Activated CD4-positive, CD25-positive, alpha-beta regulatory T cell (primary cell): ENCODE measurements around the gene MVB12B.
"Not testable (repeated sequence)": the region's sequence is repeated elsewhere in the genome, so short reads cannot be mapped to it uniquely, and the experiment has no call there.

Experiments
- DNase-seq, 4 experiments: peaks; one replicate each; lab custom pipeline; 2025; lab: John Stamatoyannopoulos, UW

Gene MVB12B

GRCh38 chr9:126474206-126474765 lies 147.7 kb downstream of the MVB12B start:
- no peak for DNase-seq

- DNase-seq, result no peak
These were observed 148.3 kb downstream of the MVB12B start for GRCh38 chr9:126474786-126475485.

- DNase-seq, result no peak
These were observed 149.4 kb downstream of the MVB12B start for GRCh38 chr9:126475933-126476555.

DNA sequence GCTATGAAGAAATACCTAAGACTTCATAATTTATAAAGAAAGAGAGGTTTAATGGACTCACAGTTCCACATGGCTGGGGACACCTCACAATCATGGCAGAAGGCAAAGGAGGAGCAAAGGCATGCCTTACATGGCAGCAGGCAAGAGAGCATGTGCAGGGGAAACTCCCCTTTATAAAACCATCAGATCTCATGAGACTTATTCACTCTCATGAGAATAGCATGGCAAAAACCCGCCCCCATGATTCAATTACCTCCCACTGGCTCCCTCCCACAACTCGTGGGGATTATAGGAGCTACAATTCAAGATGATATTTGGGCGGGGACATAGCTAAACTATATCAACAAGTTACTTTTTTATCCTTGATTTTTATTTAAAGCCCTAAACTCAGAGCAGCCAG lies 150.8 kb downstream of the MVB12B start:
- not testable (repeated sequence) for DNase-seq

DNA sequence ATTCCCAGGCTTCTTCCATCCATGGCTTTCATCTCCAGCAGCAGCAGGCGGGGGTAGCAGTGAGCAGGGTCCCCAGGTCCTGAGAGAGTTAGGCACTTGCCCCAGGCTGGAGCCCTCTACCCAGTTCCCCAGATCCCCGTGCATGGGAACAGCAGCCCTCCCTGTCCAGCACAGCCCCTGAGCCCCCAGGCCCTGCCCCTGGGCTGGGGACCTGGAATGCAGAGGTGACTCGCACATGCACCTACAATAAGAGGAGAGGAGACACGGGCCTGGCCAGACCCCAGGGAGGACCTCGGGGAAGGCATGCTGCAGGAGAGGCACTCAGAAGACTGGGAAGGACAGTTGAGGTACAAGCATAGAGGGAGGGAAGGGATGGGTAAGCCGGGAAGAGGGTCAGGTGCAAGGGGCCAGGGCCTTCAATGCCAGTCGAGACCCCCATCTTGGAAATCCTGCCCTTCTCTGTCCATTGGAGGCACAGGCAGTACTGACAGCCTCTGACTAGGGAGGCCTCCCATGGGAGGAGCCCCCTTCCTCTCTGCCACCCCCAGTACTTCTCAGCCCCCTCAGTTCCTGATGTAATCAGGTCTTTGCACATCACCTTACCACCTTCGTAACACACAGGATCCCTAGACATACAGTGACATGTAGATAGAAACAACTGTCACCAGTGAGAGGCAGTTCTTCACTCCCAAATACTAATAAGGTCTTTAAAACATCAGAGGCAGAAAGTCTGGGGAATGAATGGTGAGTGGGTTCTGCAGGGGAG lies 151.8 kb downstream of the MVB12B start:
- DNase-seq, result no peak

GRCh38 chr9:126479515-126479914 lies 152.9 kb downstream of the MVB12B start:
- no peak for DNase-seq

DNA sequence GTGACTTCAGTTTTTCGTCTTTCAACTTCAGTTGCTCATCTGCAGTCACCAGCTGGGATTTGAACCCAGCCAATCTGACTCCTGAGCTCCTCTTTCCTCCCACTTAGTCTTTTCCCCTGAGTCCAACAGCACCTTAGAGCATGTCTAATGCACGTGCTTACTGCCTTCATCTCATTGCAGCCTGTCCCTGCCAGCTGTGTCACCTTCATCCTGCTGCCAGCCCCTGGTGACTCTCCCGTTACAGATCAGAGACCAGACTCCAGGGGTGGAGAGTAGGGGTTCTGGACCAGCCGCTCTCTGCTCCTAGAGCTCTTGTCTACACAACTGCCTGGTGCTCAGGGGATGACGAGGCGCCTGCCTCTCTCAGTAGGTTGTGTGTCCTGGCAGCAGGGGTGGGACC lies 154.2 kb downstream of the MVB12B start:
- no peak for DNase-seq

DNA sequence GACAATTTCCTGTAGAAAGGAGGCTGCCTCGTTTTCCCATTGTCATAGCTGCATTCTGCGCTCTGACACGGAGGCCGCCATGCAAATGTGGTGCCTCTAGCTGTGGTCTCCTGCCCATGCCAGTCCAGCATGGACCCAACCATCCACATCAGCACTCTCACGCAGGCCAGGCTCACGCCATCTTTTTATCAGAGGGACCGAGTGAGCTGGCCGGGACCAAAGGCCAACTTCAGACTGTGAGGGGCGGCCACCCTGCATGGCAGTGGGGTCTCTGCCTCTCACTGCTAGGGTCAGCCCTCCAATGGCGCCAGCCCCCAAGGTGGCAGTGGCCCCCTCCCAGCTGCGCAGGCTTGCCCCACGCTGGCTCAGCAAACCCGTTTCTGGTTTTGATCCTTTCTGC lies 155.2 kb downstream of the MVB12B start:
- no peak for DNase-seq

GRCh38 chr9:126482361-126483044 lies 155.9 kb downstream of the MVB12B start:
- no peak for DNase-seq

DNA sequence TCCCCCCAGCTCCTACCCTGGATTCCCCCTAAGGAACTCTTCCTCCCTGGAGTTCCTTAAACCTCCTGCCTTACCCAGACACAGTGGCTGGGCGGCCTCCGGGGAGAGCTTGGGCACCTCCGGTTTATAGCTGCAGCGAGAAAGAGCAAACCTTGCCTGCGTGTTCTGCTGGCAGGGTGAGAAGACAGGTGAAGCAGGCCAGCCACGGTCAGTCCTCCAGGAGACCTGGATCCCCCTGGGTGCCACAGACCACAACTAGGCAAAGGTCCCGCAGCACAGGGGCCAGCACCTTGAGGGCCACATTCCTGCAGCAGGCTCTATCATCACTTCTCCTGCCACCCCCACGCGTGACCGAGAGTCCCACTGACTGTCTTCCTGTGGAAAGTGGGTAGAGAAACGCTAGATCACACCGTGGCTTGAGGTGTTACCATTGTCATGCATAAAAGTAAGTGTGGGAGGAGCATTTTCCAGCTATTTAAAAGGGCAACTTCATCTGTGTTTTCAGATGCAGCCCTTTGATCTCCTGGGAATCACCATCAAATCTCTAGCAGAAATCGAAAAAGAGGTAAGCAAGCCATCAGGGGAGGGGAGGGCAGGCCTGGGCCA lies 156.9 kb downstream of the MVB12B start:
- DNase-seq, result no peak

- no peak for DNase-seq
These were observed 159.0 kb downstream of the MVB12B start for GRCh38 chr9:126485662-126486061.

DNA sequence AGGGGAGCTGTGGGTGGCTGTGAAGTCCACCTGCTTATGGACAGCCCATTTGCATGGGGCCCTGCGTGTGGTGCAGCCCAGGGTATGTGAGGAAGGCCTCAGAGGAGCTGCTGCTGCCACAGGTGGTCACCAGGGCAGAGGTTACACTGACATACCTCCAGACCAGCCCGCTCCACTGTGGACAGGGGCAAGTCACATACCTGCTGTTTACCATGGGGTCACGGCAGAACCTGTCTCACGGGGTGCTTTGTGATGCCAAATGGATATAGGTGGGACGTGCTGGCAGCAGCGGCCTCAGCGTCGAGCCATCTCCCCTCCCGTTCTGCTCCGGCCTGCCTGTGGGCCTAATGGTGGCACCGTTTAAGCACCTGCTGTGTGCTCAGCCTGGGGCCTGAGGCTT lies 159.6 kb downstream of the MVB12B start:
- DNase-seq, result no peak

DNA sequence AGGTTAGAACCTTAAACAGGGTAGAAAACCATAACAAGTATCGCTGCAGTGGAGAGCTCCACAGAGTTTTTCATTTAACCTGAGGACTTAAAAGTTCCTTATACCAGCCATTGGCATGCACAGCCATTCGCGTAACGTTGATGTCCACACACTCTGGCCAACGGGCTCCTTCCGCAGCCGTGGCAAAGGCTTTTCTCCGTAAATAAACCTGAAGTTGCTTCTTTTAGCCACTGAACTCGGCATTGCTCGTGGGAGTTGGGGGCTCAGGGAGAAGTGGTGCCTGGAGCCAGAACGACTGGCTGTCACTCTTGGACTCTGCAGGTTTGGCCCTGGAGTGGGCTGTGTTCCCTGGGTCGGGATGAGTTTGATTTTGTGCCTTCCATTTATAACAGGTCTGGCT lies 161.2 kb downstream of the MVB12B start:
- DNase-seq, result no peak

- no peak for DNase-seq
These were observed 161.7 kb downstream of the MVB12B start for GRCh38 chr9:126488310-126488709.

DNA sequence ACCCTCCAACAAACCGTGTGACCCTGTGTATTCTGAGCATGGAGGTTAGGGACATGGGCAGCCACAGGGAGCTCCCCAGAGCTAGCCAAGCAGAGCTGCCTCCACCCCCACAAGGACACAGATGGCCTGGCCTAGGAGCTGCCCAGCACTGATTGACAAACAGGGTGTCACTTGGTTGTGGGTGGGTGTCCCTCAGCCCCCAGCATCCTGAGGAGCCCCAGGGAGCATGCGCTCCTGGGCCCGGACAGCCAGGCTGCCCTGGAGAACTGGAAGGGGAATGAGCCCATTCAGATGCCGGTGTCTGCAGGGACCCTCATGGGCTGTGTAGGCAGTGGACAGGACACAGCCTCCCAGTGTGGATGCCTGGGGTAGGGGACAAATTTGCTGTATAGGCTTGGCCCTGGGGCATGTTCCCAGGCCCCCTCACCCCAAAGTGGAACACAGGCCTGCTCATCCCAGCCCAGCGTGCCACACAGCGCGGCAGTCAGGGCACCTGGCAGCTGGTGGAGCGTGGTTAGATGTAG lies 162.3 kb downstream of the MVB12B start:
- no peak for DNase-seq

DNA sequence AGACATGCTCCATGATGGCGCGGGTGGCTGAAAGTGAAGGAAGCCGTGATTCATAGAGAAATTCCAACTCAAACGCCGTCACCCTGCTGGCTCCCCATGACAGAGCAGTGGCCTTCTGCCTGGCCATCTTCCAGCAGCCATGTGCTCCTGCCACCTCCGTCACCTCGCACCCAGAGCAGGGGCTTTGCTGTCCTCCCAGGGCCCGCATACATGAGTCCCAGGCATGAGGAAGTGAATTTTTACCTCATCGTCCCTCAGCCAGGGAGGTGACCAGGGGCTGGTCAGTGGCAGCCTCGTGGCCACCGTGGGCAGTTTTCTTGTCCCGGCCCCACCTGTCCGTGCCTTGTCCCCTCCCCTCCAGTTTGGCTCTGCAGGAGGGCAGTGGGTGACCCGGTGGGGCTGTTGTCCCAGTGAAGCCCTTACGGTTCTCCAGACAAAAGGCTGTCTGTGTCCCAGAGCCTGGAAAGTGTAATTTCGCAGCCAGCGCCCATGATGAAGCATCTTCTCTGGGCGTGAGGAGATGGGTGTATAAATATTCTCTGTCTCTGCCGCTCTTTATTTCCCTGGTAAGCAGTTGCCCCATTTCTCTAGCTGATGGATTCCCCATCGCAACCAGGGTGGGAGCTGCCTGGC lies 163.1 kb downstream of the MVB12B start:
- no peak for DNase-seq

DNA sequence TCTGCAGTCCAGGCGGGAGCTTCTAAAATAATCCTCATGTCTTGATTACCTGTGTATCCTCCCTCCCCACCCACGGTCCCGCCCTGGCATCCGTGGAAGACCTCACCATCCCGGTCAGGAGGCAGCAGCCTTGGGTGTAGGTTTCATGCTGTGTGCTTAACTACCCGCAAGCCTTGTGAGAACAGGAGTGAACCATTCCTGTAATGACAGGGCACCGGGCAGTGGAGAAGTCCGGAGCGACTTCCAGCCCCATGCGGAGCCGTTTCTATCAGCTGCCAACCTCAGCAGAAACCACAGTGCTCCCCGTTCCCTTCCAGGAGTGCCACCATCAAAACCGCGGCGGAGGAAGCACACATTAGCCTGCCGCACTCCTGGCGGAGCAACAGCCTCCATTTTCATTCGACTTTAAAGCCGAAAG lies 163.6 kb downstream of the MVB12B start:
- no peak for DNase-seq

DNA sequence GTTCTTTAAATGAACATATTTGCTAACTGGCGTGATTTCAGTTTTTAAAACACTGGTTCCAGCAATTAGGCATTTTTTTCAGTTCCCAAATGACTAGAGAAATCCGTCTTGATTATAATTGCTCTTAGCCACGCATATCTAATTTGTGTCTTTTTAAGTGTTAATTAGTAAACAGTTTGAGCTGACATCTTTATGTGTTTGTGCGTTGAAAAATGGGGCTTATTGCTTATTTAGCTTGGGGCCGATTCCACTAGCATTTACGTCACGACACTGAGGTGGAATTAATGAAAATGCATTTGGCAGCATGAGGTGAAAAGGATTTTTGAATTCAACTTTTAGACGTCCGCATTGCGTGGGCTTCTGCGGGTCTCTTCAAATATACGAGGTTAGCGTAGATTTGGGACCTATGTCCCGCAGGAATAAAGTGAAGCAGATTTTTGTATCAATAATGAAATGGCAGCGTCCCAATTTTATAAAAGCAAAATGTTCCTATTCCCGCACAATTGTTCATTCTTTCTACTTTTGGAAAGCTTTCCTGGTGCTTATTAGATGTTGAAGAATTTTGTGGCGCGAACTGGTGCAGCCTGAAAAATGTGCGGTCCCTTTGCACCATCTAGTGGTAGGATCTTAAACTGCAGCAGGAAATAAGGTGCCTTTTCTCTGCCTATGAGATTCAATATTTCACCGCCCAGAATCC lies 164.4 kb downstream of the MVB12B start:
- peak in 1 of 4 experiments; percentile 15 for DNase-seq

- no peak for DNase-seq
These were observed 164.9 kb downstream of the MVB12B start for GRCh38 chr9:126491568-126491879.

- no peak for DNase-seq
These were observed 165.3 kb downstream of the MVB12B start for GRCh38 chr9:126491949-126492348.

GRCh38 chr9:126494264-126494663 lies 167.6 kb downstream of the MVB12B start:
- DNase-seq, result no peak
